Body of pancreas (tissue), 4 donors: ENCODE measurements around the gene TGIF2. TPM values are rescaled to one million over a fixed set of nuclear protein-coding genes. Genes with fewer than 3 reads are reported as not detected.

Experiments
- ATAC-seq: fragments of 150-250 bp; one replicate; pipeline ENCODE4 v1.9.1; 2016
- DNase-seq, 4 donors: peaks; one replicate each; pipeline ENCODE4 v3.0.0-alpha.2; 2019
- H3K27ac ChIP-seq, 4 donors: fragments of 200-600 bp; sonication (generic); 1 replicate in 3 of 4; 2 replicates in 1 of 4; pipeline versions ENCODE4 v1.5.1 to v1.6.1; 2016 to 2019; ENCODE audit warnings: mild to moderate bottlenecking in 1 of 4, mixed read lengths in 1 of 4, moderate library complexity in 1 of 4
- H3K27me3 ChIP-seq, 2 donors: fragments of 200-600 bp; sonication (generic); one replicate each; pipeline ENCODE4 v1.6.0; 2016; ENCODE audit warnings: mild to moderate bottlenecking in 1 of 2
- H3K36me3 ChIP-seq, 2 donors: fragments of 200-600 bp; sonication (generic); replicated peaks in 1 of 2; 2 replicates each; pipeline ENCODE4 v1.5.1; 2016; ENCODE audit warnings: low read depth in 2 of 2; ENCODE audit not compliant: insufficient read depth in 1 of 2
- H3K4me1 ChIP-seq: fragments of 200-600 bp; sonication (generic); one replicate; pipeline ENCODE4 v1.6.0; 2016
- H3K4me3 ChIP-seq, 2 donors: fragments of 200-600 bp; sonication (generic); 1 replicate in 1 of 2; 2 replicates in 1 of 2; pipeline ENCODE4 v1.5.1; 2016 to 2019
- H3K9me3 ChIP-seq, 3 donors: fragments of 200-600 bp; sonication (generic); 1 replicate in 2 of 3; 2 replicates in 1 of 3; pipeline ENCODE4 v1.5.1; 2016
- CTCF ChIP-seq, 7 experiments: fragments of 450-650 bp in 4 of 7; fragments of 200-600 bp in 3 of 7; sonication (generic) in 3 of 7; IDR thresholded peaks; one replicate each; pipeline ENCODE4 v1.5.1; 2016 to 2019; ENCODE audit warnings: antibody characterized with exemption in 7 of 7
- POLR2A ChIP-seq, 3 donors: fragments of 450-650 bp; IDR thresholded peaks; one replicate each; pipeline ENCODE4 v1.6.1; 2016; ENCODE audit warnings: antibody characterized with exemption in 3 of 3, mild to moderate bottlenecking in 2 of 3
- WGBS, 2 donors: methylation state at CpG; one replicate each; pipeline ENCODE4 v1.1.5; 2017; 5-methylcytosine and 5-hydroxymethylcytosine counted together
- intact Hi-C: fragments of 100-400 bp; cut with DNase I; formaldehyde crosslinking; loops from one replicate; pipeline ENCODE4 v1.15.1; 2023
- total RNA-seq, 2 donors: library from RNA; depleted of rRNA; stranded (reverse); fragments of >200 nt; gene quantifications; one replicate each; pipeline ENCODE4 v1.1.0, GENCODE V29; 2016

Gene TGIF2
- total RNA-seq, 2 donors from 2014 or later = 15.2 to 18.7 TPM

- no peaks in the 10 kb centered on the region for H3K9me3 ChIP-seq
- no peaks in the 10 kb centered on the region for H3K36me3 ChIP-seq
- TF ChIP-seq POLR2A (IDR thresholded peaks at IDR 0.05) (no peak), CTCF (IDR thresholded peaks at IDR 0.05) (no peak)
- intact Hi-C loops = no loop called here
- DNase-seq (no peak), ATAC-seq (no peak)
- H3K27me3 ChIP-seq = no peaks in the 10 kb centered on the region
- H3K4me1 ChIP-seq = no peaks in the 10 kb centered on the region
- H3K27ac ChIP-seq = no peak overlapping the region
- H3K4me3 ChIP-seq = no peak overlapping the region
- 70 to 78% methylated on average over 11 to 15 of the region's 15 CpGs for WGBS, 2 donors
Measured at GRCh38 chr20:36629719-36630681, 56.6 kb downstream of the TGIF2 start.

GRCh38 chr20:36631646-36632045, 58.2 kb downstream of the TGIF2 start:
- H3K27ac ChIP-seq = no peak overlapping the region
- intact Hi-C loops = no loop called here

GRCh38 chr20:36632147-36632486, 58.7 kb downstream of the TGIF2 start:
- no peak for DNase-seq
- intact Hi-C loops = no loop called here
- Histone ChIP-seq H3K36me3 (no peaks in the 10 kb centered on the region), H3K9me3 (no peaks in the 10 kb centered on the region), H3K4me3 (no peak overlapping the region), H3K27ac (no peak overlapping the region), H3K27me3 (no peaks in the 10 kb centered on the region), H3K4me1 (no peaks in the 10 kb centered on the region)
- WGBS, 2 donors = 58 to 68% methylated on average over 3 of the region's 3 CpGs
- no peak for ATAC-seq
- no peak for TF ChIP-seq CTCF (IDR thresholded peaks at IDR 0.05)
- TF ChIP-seq POLR2A (IDR thresholded peaks at IDR 0.05) = no peak

More at GRCh38 chr20:36631646-36632045, 58.2 kb downstream of the TGIF2 start:
- Histone ChIP-seq H3K4me3 (no peak overlapping the region), H3K36me3 (no peaks in the 10 kb centered on the region), H3K4me1 (no peaks in the 10 kb centered on the region), H3K27me3 (no peaks in the 10 kb centered on the region), H3K9me3 (no peaks in the 10 kb centered on the region)
- no peak for DNase-seq
- no peak for TF ChIP-seq CTCF (IDR thresholded peaks at IDR 0.05)
- TF ChIP-seq POLR2A (IDR thresholded peaks at IDR 0.05) = no peak
- 69 to 84% methylated on average over 6 of the region's 6 CpGs for WGBS, 2 donors
- ATAC-seq = no peak

- no peaks in the 10 kb centered on the region for H3K9me3 ChIP-seq
- H3K4me3 ChIP-seq = no peak overlapping the region
- H3K36me3 ChIP-seq = no peaks in the 10 kb centered on the region
- ATAC-seq (no peak), DNase-seq (peak in 2 of 4 donors; percentile 20 to 27)
- H3K4me1 ChIP-seq = no peaks in the 10 kb centered on the region
- intact Hi-C loops = no loop called here
- H3K27ac ChIP-seq = no peak overlapping the region
- no peaks in the 10 kb centered on the region for H3K27me3 ChIP-seq
- 69 to 76% methylated on average over 9 to 14 of the region's 14 CpGs for WGBS, 2 donors
- TF ChIP-seq POLR2A (IDR thresholded peaks at IDR 0.05) = no peak
- no peak for TF ChIP-seq CTCF (IDR thresholded peaks at IDR 0.05)
Measured at GRCh38 chr20:36632487-36633284, 59.3 kb downstream of the TGIF2 start.
